ENCODE results near the gene PPME1.

- TF ChIP-seq CTCF (IDR thresholded peaks at IDR 0.05) (no peak), POLR2A (IDR thresholded peaks at IDR 0.05) (no peak)
Observed at GRCh38 chr11:74220376-74220775, 49.3 kb downstream of the PPME1 start.

All from upper lobe of left lung (tissue), 4 donors.